ENCODE results near the gene ACP3. TPM values are rescaled to one million over a fixed set of nuclear protein-coding genes. Genes with fewer than 3 reads are reported as not detected.

ACP3 gene
- total and polyA plus RNA-seq, 9 of the 15 experiments (the other 6 are each of a cell fraction or from before 2014, with no cell fraction given), result 0.08 to 1.1 (median 0.21) TPM

GRCh38 chr3:132289316-132289715 lies 27.9 kb upstream of the ACP3 start:
- ChIA-PET CTCF (ENCODE audit: low intra/inter-chr PET ratio) (no interaction called here), POLR2A (no interaction called here)
- H3K4me3 ChIP-seq, result no peak overlapping the region
- H4K20me1 ChIP-seq (replicated peaks; ENCODE audit: control insufficient read depth, insufficient read depth, low read length), result no peaks in the 10 kb centered on the region
- no peaks in the 10 kb centered on the region for H3K9me3 ChIP-seq (replicated peaks; ENCODE audit: control insufficient read depth, insufficient read depth, low read depth, low read length)
- no peak for FAIRE-seq
- intact Hi-C loops (cut with micrococcal nuclease) (no loop called here), in situ Hi-C loops (cut with MboI) (no loop called here)
- H2AFZ ChIP-seq (ENCODE audit: low read depth, low read length), result no peak overlapping the region
- no peaks in the 10 kb centered on the region for H3K79me2 ChIP-seq (ENCODE audit: control insufficient read depth, insufficient read depth, low read length)
- no peak overlapping the region for H3K9ac ChIP-seq (ENCODE audit: insufficient read depth in 1 of 2, low read depth in 2 of 2, low read length in 2 of 2)
- H3K4me1 ChIP-seq (replicated peaks in 1 of 2; ENCODE audit: control insufficient read depth in 2 of 2, insufficient read depth in 2 of 2, low read length in 2 of 2), result peaks cover 0 to 3% of the 10 kb centered on the region in 2 experiments; a peak in 2 of 5 replicates
- no peaks in the 10 kb centered on the region for H3K36me3 ChIP-seq (ENCODE audit: control insufficient read depth, insufficient read depth, low read length)
- no TSS peak for BruUV-seq (replicated peaks)
- DNase-seq (ENCODE audit: extremely low read depth in 1 of 4, low spot score in 3 of 4), result no peak
- H3K4me2 ChIP-seq (ENCODE audit: insufficient read depth, low read length), result no peak overlapping the region
- H3K27ac ChIP-seq (ENCODE audit: extremely low read depth, low read depth, low read length), result no peak overlapping the region
- ATAC-seq, result no peak
- H3K9me1 ChIP-seq (ENCODE audit: control insufficient read depth, insufficient read depth, low read length), result no peaks in the 10 kb centered on the region
- TF ChIP-seq FUS (optimal IDR thresholded peaks at IDR 0.05; ENCODE audit: low read depth, low read length) (no peak), CBX1 (IDR thresholded peaks at IDR 0.05; ENCODE audit: low read depth) (no peak), LARP7 (IDR thresholded peaks at IDR 0.05) (no peak), HLTF (IDR thresholded peaks at IDR 0.05) (no peak), ZNF384 (IDR thresholded peaks at IDR 0.05; ENCODE audit: low read depth, low read length) (no peak), ZC3H8 (IDR thresholded peaks at IDR 0.05) (no peak), ZNF644 (tag; IDR thresholded peaks at IDR 0.05; ENCODE audit: low read depth) (no peak), SMARCC2 (IDR thresholded peaks at IDR 0.05; ENCODE audit: low read depth) (no peak), PHB (CRISPR knock-in tag; IDR thresholded peaks at IDR 0.05) (no peak)
- 0% methylated on average over 1 of the region's 1 CpG for WGBS (ENCODE audit: insufficient coverage, low coverage, missing lambda C conversion rate)
- no peaks in the 10 kb centered on the region for H3K27me3 ChIP-seq (ENCODE audit: control insufficient read depth in 2 of 2, insufficient read depth in 2 of 2, low read length in 2 of 2)

DNA sequence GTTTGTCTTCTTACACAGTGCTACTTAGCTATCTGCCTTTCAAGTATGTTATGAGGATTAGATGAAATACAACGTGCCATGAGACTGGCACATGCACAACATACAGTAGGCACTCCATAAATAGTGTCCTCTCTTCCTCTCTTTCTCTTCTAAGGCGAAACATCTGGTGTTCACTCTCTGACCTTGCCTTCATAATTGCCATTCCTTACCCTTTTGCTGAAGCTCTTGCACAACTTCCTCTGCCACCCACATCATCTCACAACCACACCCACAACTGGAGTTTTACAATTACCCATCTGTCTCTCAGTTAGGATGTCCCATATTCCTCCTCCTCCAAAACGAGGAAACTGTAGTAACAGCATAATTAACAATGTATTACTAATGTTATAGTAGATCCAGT lies 26.4 kb upstream of the ACP3 start:
- BruUV-seq (replicated peaks), result no TSS peak
- ATAC-seq (no peak), DNase-seq (ENCODE audit: extremely low read depth in 1 of 4, low spot score in 3 of 4) (no peak), FAIRE-seq (no peak)
- CTCF ChIA-PET (ENCODE audit: low intra/inter-chr PET ratio), result no interaction called here
- intact Hi-C loops (cut with micrococcal nuclease), result no loop called here
- POLR2A ChIA-PET, result no interaction called here
- Histone ChIP-seq H3K36me3 (ENCODE audit: control insufficient read depth, insufficient read depth, low read length) (no peaks in the 10 kb centered on the region), H3K27me3 (ENCODE audit: control insufficient read depth in 2 of 2, insufficient read depth in 2 of 2, low read length in 2 of 2) (no peaks in the 10 kb centered on the region), H3K4me3 (no peak overlapping the region), H3K9me1 (ENCODE audit: control insufficient read depth, insufficient read depth, low read length) (no peaks in the 10 kb centered on the region), H4K20me1 (replicated peaks; ENCODE audit: control insufficient read depth, insufficient read depth, low read length) (no peaks in the 10 kb centered on the region), H3K79me2 (ENCODE audit: control insufficient read depth, insufficient read depth, low read length) (no peaks in the 10 kb centered on the region), H3K4me1 (replicated peaks in 1 of 2; ENCODE audit: control insufficient read depth in 2 of 2, insufficient read depth in 2 of 2, low read length in 2 of 2) (no peaks in the 10 kb centered on the region; a peak in 1 of 5 replicates), H2AFZ (ENCODE audit: low read depth, low read length) (no peak overlapping the region), H3K27ac (ENCODE audit: extremely low read depth, low read depth, low read length) (no peak overlapping the region), H3K9me3 (replicated peaks; ENCODE audit: control insufficient read depth, insufficient read depth, low read depth, low read length) (no peaks in the 10 kb centered on the region), H3K9ac (ENCODE audit: insufficient read depth in 1 of 2, low read depth in 2 of 2, low read length in 2 of 2) (no peak overlapping the region), H3K4me2 (ENCODE audit: insufficient read depth, low read length) (no peak overlapping the region)
- WGBS (ENCODE audit: insufficient coverage, low coverage, missing lambda C conversion rate), result 0% methylated on average over 3 of the region's 3 CpGs
- in situ Hi-C loops (cut with MboI), result no loop called here
- TF ChIP-seq MCM5 (IDR thresholded peaks at IDR 0.05; ENCODE audit: low read depth), result no peak
- TF ChIP-seq ZSCAN29 (IDR thresholded peaks at IDR 0.05), result no peak
- TF ChIP-seq, protein P1, sequence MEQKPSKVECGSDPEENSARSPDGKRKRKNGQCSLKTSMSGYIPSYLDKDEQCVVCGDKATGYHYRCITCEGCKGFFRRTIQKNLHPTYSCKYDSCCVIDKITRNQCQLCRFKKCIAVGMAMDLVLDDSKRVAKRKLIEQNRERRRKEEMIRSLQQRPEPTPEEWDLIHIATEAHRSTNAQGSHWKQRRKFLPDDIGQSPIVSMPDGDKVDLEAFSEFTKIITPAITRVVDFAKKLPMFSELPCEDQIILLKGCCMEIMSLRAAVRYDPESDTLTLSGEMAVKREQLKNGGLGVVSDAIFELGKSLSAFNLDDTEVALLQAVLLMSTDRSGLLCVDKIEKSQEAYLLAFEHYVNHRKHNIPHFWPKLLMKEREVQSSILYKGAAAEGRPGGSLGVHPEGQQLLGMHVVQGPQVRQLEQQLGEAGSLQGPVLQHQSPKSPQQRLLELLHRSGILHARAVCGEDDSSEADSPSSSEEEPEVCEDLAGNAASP (IDR thresholded peaks at IDR 0.05), result no peak
- no peak for TF ChIP-seq IRF1 (CRISPR knock-in tag; IDR thresholded peaks at IDR 0.05; ENCODE audit: borderline replicate concordance)
- no peak for TF ChIP-seq SIX5 (IDR thresholded peaks at IDR 0.05; ENCODE audit: borderline replicate concordance in 1 of 2, insufficient read depth in 1 of 2, low read depth in 1 of 2, low read length in 2 of 2)
- no peak for TF ChIP-seq CTBP1 (IDR thresholded peaks at IDR 0.05; ENCODE audit: borderline replicate concordance)
- TF ChIP-seq ZNF589 (CRISPR knock-in tag; IDR thresholded peaks at IDR 0.05; ENCODE audit: low read depth), result no peak
- no peak for TF ChIP-seq TARDBP (IDR thresholded peaks at IDR 0.05)
- no peak for TF ChIP-seq ETV6 (IDR thresholded peaks at IDR 0.05; ENCODE audit: borderline replicate concordance in 1 of 2, low read depth in 2 of 2, low read length in 1 of 2)
- no peak for TF ChIP-seq ETV6 (CRISPR knock-in tag; IDR thresholded peaks at IDR 0.05; ENCODE audit: borderline replicate concordance)
- TF ChIP-seq GATAD2A (IDR thresholded peaks at IDR 0.05), result no peak

Data from K562 (cell line).